H9 (cell line): Measurements from ENCODE around the gene HPCAL4. TPM values are rescaled to one million over a fixed set of nuclear protein-coding genes. Genes with fewer than 3 reads are reported as not detected.

Experiments
- DNase-seq: peaks from one replicate; pipeline ENCODE4 v3.0.0-alpha.2; 2017
- H2AFZ ChIP-seq: one replicate; pipeline ENCODE4 v1.6.1; 2013; ENCODE audit warnings: mild to moderate bottlenecking, low read length, control low read depth, moderate library complexity
- H2AK5ac ChIP-seq: 2 replicates; pipeline ENCODE4 v1.6.1; 2013; ENCODE audit warnings: low read length, control low read depth, mixed read lengths; ENCODE audit not compliant: insufficient read length
- H2BK120ac ChIP-seq: one replicate; pipeline ENCODE4 v1.6.1; 2013; ENCODE audit warnings: low read depth, mild to moderate bottlenecking, low read length, control low read depth, inconsistent platforms; ENCODE audit not compliant: poor library complexity, severe bottlenecking
- H2BK12ac ChIP-seq: 2 replicates; pipeline ENCODE4 v1.6.1; 2013; ENCODE audit warnings: low read length, control low read depth, mixed read lengths, low read depth; ENCODE audit not compliant: insufficient read length
- H2BK15ac ChIP-seq: 2 replicates; pipeline ENCODE4 v1.6.1; 2013; ENCODE audit warnings: low read depth, low read length, control low read depth
- H2BK20ac ChIP-seq: one replicate; pipeline ENCODE4 v1.6.1; 2013; ENCODE audit warnings: low read depth, mild to moderate bottlenecking, low read length, control low read depth, inconsistent platforms; ENCODE audit not compliant: poor library complexity, severe bottlenecking
- H2BK5ac ChIP-seq: 2 replicates; pipeline ENCODE4 v1.6.1; 2013; ENCODE audit warnings: low read length, control low read depth, mixed read lengths; ENCODE audit not compliant: insufficient read length
- H3K14ac ChIP-seq: 2 replicates; pipeline ENCODE4 v1.6.1; 2013; ENCODE audit warnings: low read length, control low read depth; ENCODE audit not compliant: insufficient read depth
- H3K18ac ChIP-seq: 2 replicates; pipeline ENCODE4 v1.6.1; 2013; ENCODE audit warnings: low read depth, mild to moderate bottlenecking, mixed read lengths, low read length, control low read depth; ENCODE audit not compliant: insufficient read length
- H3K23ac ChIP-seq: 2 replicates; pipeline ENCODE4 v1.6.1; 2013; ENCODE audit warnings: low read length, control low read depth, mixed read lengths, low read depth; ENCODE audit not compliant: insufficient read length
- H3K23me2 ChIP-seq: 2 replicates; pipeline ENCODE4 v1.6.1; 2013; ENCODE audit warnings: low read depth, mild to moderate bottlenecking, mixed read lengths, low read length, control low read depth; ENCODE audit not compliant: insufficient read length, poor library complexity, severe bottlenecking
- H3K27ac ChIP-seq: 2 replicates; pipeline ENCODE4 v1.5.1; 2013; ENCODE audit warnings: low read length, control low read depth, mixed read lengths, low read depth; ENCODE audit not compliant: insufficient read length
- H3K27me3 ChIP-seq: 2 replicates; pipeline ENCODE4 v1.6.1; 2013; ENCODE audit warnings: low read length, control low read depth, inconsistent platforms; ENCODE audit not compliant: insufficient read depth
- H3K4ac ChIP-seq: 2 replicates; pipeline ENCODE4 v1.6.1; 2013; ENCODE audit warnings: low read depth, mild to moderate bottlenecking, control low read depth, inconsistent platforms, low read length, moderate library complexity
- H3K4me1 ChIP-seq: 2 replicates; pipeline ENCODE4 v1.6.1; 2013; ENCODE audit warnings: low read length, control low read depth, inconsistent platforms; ENCODE audit not compliant: insufficient read depth
- H3K4me2 ChIP-seq: 2 replicates; pipeline ENCODE4 v1.6.1; 2013; ENCODE audit warnings: low read length, control low read depth, mixed read lengths; ENCODE audit not compliant: insufficient read length, insufficient read depth
- H3K56ac ChIP-seq: 2 replicates; pipeline ENCODE4 v1.6.1; 2013; ENCODE audit warnings: low read depth, mild to moderate bottlenecking, mixed read lengths, low read length, control low read depth; ENCODE audit not compliant: insufficient read length
- H3K79me1 ChIP-seq: 2 replicates; pipeline ENCODE4 v1.6.1; 2013; ENCODE audit warnings: low read depth, mild to moderate bottlenecking, moderate library complexity, low read length, control low read depth, inconsistent platforms; ENCODE audit not compliant: insufficient read depth, poor library complexity, severe bottlenecking
- H3K79me2 ChIP-seq: 2 replicates; pipeline ENCODE4 v1.6.1; 2013; ENCODE audit warnings: low read length, control low read depth, inconsistent platforms; ENCODE audit not compliant: insufficient read depth
- H3K9ac ChIP-seq: 2 replicates; pipeline ENCODE4 v1.6.1; 2013; ENCODE audit warnings: low read length, control low read depth, mixed read lengths; ENCODE audit not compliant: insufficient read length; ENCODE audit errors: extremely low read depth
- H3K9me3 ChIP-seq: one replicate; pipeline ENCODE4 v1.6.1; 2013; ENCODE audit warnings: low read depth, low read length, inconsistent platforms; ENCODE audit not compliant: control insufficient read depth
- H3T11ph ChIP-seq: one replicate; pipeline ENCODE4 v1.6.1; 2013; ENCODE audit warnings: mild to moderate bottlenecking, low read length, control low read depth, inconsistent platforms
- H4K20me1 ChIP-seq: one replicate; pipeline ENCODE4 v1.6.1; 2013; ENCODE audit not compliant: control insufficient read depth, insufficient read length, insufficient read depth
- H4K5ac ChIP-seq: 2 replicates; pipeline ENCODE4 v1.6.1; 2013; ENCODE audit warnings: low read depth, mild to moderate bottlenecking, mixed read lengths, low read length, control low read depth; ENCODE audit not compliant: insufficient read length
- H4K8ac ChIP-seq: replicated peaks from 2 replicates; pipeline ENCODE4 v1.6.1; 2013; ENCODE audit warnings: low read length, control low read depth, mixed read lengths, low read depth; ENCODE audit not compliant: insufficient read length
- H4K91ac ChIP-seq: 2 replicates; pipeline ENCODE4 v1.6.1; 2013; ENCODE audit warnings: low read depth, mild to moderate bottlenecking, moderate library complexity, mixed read lengths, low read length, control low read depth; ENCODE audit not compliant: insufficient read length
- H3K27ac Mint-ChIP-seq, 3 experiments: 2 replicates in 2 of 3; 3 replicates in 1 of 3; pipeline ENCODE4 v1.8.0; 2020 to 2021; ENCODE audit warnings: mixed read lengths in 3 of 3, mild to moderate bottlenecking in 1 of 3, moderate library complexity in 1 of 3
- H3K27me3 Mint-ChIP-seq: 2 replicates; pipeline ENCODE4 v1.8.0; 2021; ENCODE audit warnings: low read depth, mild to moderate bottlenecking, moderate library complexity, mixed read lengths
- H3K36me3 Mint-ChIP-seq, 3 experiments: 2 replicates in 2 of 3; 3 replicates in 1 of 3; pipeline ENCODE4 v1.8.0; 2020 to 2021; ENCODE audit warnings: low read depth in 3 of 3, mixed read lengths in 3 of 3; ENCODE audit not compliant: insufficient read depth in 1 of 3
- H3K4me1 Mint-ChIP-seq, 2 experiments: 2 replicates each; pipeline ENCODE4 v1.8.0; 2020; ENCODE audit warnings: mixed read lengths in 2 of 2
- H3K4me3 Mint-ChIP-seq, 2 experiments: 2 replicates in 1 of 2; 3 replicates in 1 of 2; pipeline ENCODE4 v1.8.0; 2020 to 2021; ENCODE audit warnings: mild to moderate bottlenecking in 2 of 2, mixed read lengths in 2 of 2, moderate library complexity in 1 of 2
- H3K9me3 Mint-ChIP-seq, 2 experiments: 2 replicates in 1 of 2; 3 replicates in 1 of 2; pipeline ENCODE4 v1.8.0; 2020; ENCODE audit warnings: mild to moderate bottlenecking in 2 of 2, mixed read lengths in 2 of 2, moderate library complexity in 1 of 2
- CTCF ChIP-seq: fragments of 200-600 bp; sonication (generic); conservative IDR thresholded peaks from 3 replicates; pipeline ENCODE4 v1.8.0; 2021; ENCODE audit warnings: antibody characterized with exemption, mild to moderate bottlenecking
- WGBS: extraction: QIAGEN DNeasy Blood & Tissue Kit; methylation state at CpG from one replicate; pipeline ENCODE4 v1.1.7; 2013; ENCODE audit warnings: missing lambda C conversion rate, low lambda C conversion rate, mixed read lengths; ENCODE audit not compliant: insufficient read length; ENCODE audit errors: extremely low coverage; 5-methylcytosine and 5-hydroxymethylcytosine counted together
- total RNA-seq: library from RNA; stranded (reverse); gene quantifications from 2 replicates; pipeline ENCODE4 v1.2.1, GENCODE V29; 2021

HPCAL4 gene
- total RNA-seq, 1 experiment from 2014 or later = 0.15 TPM

GRCh38 chr1:39704757-39705156 lies 13.5 kb upstream of the HPCAL4 start:
- Histone ChIP-seq H3K4me2 (no peak overlapping the region), H2AFZ (no peak overlapping the region), H2BK120ac (no peak overlapping the region), H3K4ac (no peak overlapping the region), H3K27me3 (peaks cover 52% of the 10 kb centered on the region), H2BK5ac (no peak overlapping the region), H2AK5ac (no peak overlapping the region), H3K79me2 (no peaks in the 10 kb centered on the region), H3K56ac (no peak overlapping the region), H4K20me1 (no peaks in the 10 kb centered on the region), H3K79me1 (no peaks in the 10 kb centered on the region), H3K9me3 (no peaks in the 10 kb centered on the region), H3K23me2 (no peaks in the 10 kb centered on the region), H2BK12ac (no peak overlapping the region), H2BK15ac (no peak overlapping the region), H2BK20ac (no peak overlapping the region), H3K9ac (no peak overlapping the region), H4K5ac (no peak overlapping the region), H3K27ac (no peak overlapping the region), H3K14ac (no peak overlapping the region), H4K91ac (no peak overlapping the region), H3K4me1 (peaks cover 8% of the 10 kb centered on the region; the same call in 1 of the 2 replicates), H3T11ph (no peak overlapping the region), H4K8ac (no peak overlapping the region), H3K18ac (no peak overlapping the region), H3K23ac (no peak overlapping the region)
- TF ChIP-seq CTCF = no peak
- no peaks in the 10 kb centered on the region for H3K36me3 Mint-ChIP-seq
- no peak for DNase-seq
- H3K4me1 Mint-ChIP-seq = peaks cover 18 to 23% of the 10 kb centered on the region in 2 experiments
- no CpG with 5 or more reads among the region's 1 CpG for WGBS
- H3K27ac Mint-ChIP-seq = no peak overlapping the region
- no peak overlapping the region for H3K4me3 Mint-ChIP-seq
- H3K27me3 Mint-ChIP-seq = peaks cover 98% of the 10 kb centered on the region
- H3K9me3 Mint-ChIP-seq = peaks cover 2 to 3% of the 10 kb centered on the region in 2 experiments; a peak in 3 of 5 replicates
